Fibroblast of lung (primary cell): ENCODE results near the gene VSIG10L2. TPM values are rescaled to one million over a fixed set of nuclear protein-coding genes. Genes with fewer than 3 reads are reported as not detected.

Source experiments
- DNase-seq, 2 donors: peaks; one replicate each; pipeline versions ENCODE4 v3.0.0 to v3.0.0-alpha.2; 2010; ENCODE audit warnings: low read depth in 2 of 2
- H2AFZ ChIP-seq: 2 replicates; pipeline ENCODE4 v1.5.1; 2012; ENCODE audit warnings: low read length, control low read depth, inconsistent platforms
- H3K27ac ChIP-seq: 2 replicates; pipeline ENCODE4 v1.5.1; 2011; ENCODE audit warnings: low read length, control low read depth; ENCODE audit not compliant: insufficient read depth
- H3K27me3 ChIP-seq: 2 replicates; pipeline ENCODE4 v1.5.1; 2011; ENCODE audit warnings: mild to moderate bottlenecking, low read length; ENCODE audit not compliant: control insufficient read depth, insufficient read depth
- H3K36me3 ChIP-seq: 2 replicates; pipeline ENCODE4 v1.5.1; 2011; ENCODE audit warnings: low read length; ENCODE audit not compliant: control insufficient read depth, insufficient read depth
- H3K4me1 ChIP-seq: 2 replicates; pipeline ENCODE4 v1.5.1; 2011; ENCODE audit warnings: low read length; ENCODE audit not compliant: control insufficient read depth, insufficient read depth; ENCODE audit errors: extremely low read depth
- H3K4me2 ChIP-seq: 2 replicates; pipeline ENCODE4 v1.5.1; 2011; ENCODE audit warnings: low read length, control low read depth; ENCODE audit not compliant: insufficient read depth; ENCODE audit errors: extremely low read depth
- H3K4me3 ChIP-seq, 4 experiments: fragments of 200-600 bp in 1 of 4; sonication (generic) in 1 of 4; replicated peaks in 1 of 4; 2 replicates each; pipeline ENCODE4 v1.5.1; 2011 to 2016; ENCODE audit warnings: low read length in 4 of 4, low read depth in 3 of 4, mild to moderate bottlenecking in 3 of 4, control low read depth in 2 of 4, inconsistent platforms in 1 of 4, mixed read lengths in 1 of 4; ENCODE audit not compliant: insufficient read depth in 1 of 4; ENCODE audit errors: control extremely low read depth in 1 of 4
- H3K79me2 ChIP-seq: 2 replicates; pipeline ENCODE4 v1.5.1; 2012; ENCODE audit warnings: mild to moderate bottlenecking, low read length, inconsistent platforms; ENCODE audit not compliant: control insufficient read depth, insufficient read depth
- H3K9ac ChIP-seq: 2 replicates; pipeline ENCODE4 v1.5.1; 2011; ENCODE audit warnings: mild to moderate bottlenecking, low read length, control low read depth; ENCODE audit not compliant: insufficient read depth
- H3K9me3 ChIP-seq: 2 replicates; pipeline ENCODE4 v1.5.1; 2012; ENCODE audit warnings: low read depth, low read length; ENCODE audit not compliant: control insufficient read depth, insufficient read depth
- H4K20me1 ChIP-seq: 2 replicates; pipeline ENCODE4 v1.5.1; 2011; ENCODE audit warnings: low read length; ENCODE audit not compliant: control insufficient read depth, insufficient read depth; ENCODE audit errors: extremely low read depth
- EZH2 ChIP-seq: IDR thresholded peaks from 2 replicates; pipeline ENCODE4 v1.5.1; 2012; ENCODE audit warnings: low read length, control low read depth, mild to moderate bottlenecking; ENCODE audit errors: missing control alignments
- polyA plus RNA-seq, 2 donors: library from polyadenylated mRNA; depleted of rRNA in 1 of 2; stranded (reverse) in 1 of 2; unstranded in 1 of 2; fragments of >200 nt; gene quantifications; 2 replicates each; pipeline ENCODE4 v1.2.1, GENCODE V29; 2011 to 2012; ENCODE audit warnings: missing spikeins in 1 of 2
- total RNA-seq: library from RNA; depleted of rRNA; stranded (reverse); fragments of >200 nt; gene quantifications from 2 replicates; pipeline ENCODE4 v1.2.1, GENCODE V29; 2014
- TF ChIP-seq, protein P1 (sequence below), 2 donors: IDR thresholded peaks in 1 of 2; conservative IDR thresholded peaks in 1 of 2; 1 replicate in 1 of 2; 2 replicates in 1 of 2; pipeline ENCODE4 v1.5.1; 2011 to 2012; ENCODE audit warnings: low read length in 2 of 2, control low read depth in 1 of 2, inconsistent platforms in 1 of 2, low read depth in 1 of 2, mild to moderate bottlenecking in 1 of 2

Gene VSIG10L2
- total and polyA plus RNA-seq, 2 donors (not counting 1 experiment from before 2014, with no cell fraction given) = not detected

DNA sequence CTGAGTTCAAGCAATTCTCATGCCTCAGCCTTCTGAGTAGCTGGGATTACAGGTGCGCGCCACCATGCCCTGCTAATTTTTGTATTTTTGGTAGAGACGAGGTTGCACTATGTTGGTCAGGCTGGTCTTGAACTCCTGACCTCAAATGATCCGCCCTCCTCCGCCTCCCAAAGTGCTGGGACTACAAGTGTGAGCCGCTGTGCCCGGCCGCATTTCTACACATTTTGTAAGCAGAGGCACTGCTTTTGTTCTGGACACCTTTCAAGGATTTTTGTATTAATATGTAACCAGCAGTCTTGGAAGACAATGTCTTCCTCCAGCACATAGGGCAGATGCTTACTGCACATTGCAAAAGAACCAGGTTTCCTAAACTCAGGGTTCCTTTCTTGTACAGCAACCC, 11.4 kb upstream of the VSIG10L2 start:
- no peak overlapping the region for H3K4me2 ChIP-seq
- no peaks in the 10 kb centered on the region for H3K4me1 ChIP-seq
- H3K4me3 ChIP-seq = no peak overlapping the region
- TF ChIP-seq EZH2 = no peak
- TF ChIP-seq, protein P1, sequence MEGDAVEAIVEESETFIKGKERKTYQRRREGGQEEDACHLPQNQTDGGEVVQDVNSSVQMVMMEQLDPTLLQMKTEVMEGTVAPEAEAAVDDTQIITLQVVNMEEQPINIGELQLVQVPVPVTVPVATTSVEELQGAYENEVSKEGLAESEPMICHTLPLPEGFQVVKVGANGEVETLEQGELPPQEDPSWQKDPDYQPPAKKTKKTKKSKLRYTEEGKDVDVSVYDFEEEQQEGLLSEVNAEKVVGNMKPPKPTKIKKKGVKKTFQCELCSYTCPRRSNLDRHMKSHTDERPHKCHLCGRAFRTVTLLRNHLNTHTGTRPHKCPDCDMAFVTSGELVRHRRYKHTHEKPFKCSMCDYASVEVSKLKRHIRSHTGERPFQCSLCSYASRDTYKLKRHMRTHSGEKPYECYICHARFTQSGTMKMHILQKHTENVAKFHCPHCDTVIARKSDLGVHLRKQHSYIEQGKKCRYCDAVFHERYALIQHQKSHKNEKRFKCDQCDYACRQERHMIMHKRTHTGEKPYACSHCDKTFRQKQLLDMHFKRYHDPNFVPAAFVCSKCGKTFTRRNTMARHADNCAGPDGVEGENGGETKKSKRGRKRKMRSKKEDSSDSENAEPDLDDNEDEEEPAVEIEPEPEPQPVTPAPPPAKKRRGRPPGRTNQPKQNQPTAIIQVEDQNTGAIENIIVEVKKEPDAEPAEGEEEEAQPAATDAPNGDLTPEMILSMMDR (conservative IDR thresholded peaks at IDR 0.05 in 1 of 2, IDR thresholded peaks at IDR 0.05 in 1 of 2; ENCODE audit: low read depth in 1 of 2, low read length in 2 of 2) = no peak
- no peak overlapping the region for H2AFZ ChIP-seq
- peaks cover 8% of the 10 kb centered on the region for H3K27me3 ChIP-seq
- H3K79me2 ChIP-seq = no peaks in the 10 kb centered on the region
- H4K20me1 ChIP-seq = no peaks in the 10 kb centered on the region
- no peaks in the 10 kb centered on the region for H3K9me3 ChIP-seq
- H3K9ac ChIP-seq = no peak overlapping the region
- no peaks in the 10 kb centered on the region for H3K36me3 ChIP-seq
- H3K27ac ChIP-seq = no peak overlapping the region
- no peak for DNase-seq

DNA sequence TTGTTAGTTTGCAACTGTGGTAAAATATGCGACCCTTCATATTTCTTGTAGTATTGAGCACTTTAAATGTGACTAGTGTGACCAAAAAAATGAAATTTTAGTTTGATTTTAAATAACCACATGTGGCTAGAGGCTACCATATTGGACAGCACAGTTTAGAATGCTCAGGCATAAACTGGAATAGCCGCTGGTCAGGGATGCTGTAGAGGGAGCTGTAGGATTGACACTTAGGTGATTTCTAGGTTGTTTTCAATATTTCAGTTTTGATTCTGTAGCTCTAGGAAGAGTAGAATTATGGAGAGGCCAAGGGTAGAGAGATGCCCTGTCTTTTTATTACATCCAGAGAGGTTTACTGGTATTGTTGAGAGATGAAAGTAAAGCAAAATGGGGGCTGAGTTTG, 10.8 kb upstream of the VSIG10L2 start:
- H3K27ac ChIP-seq = no peak overlapping the region
- H2AFZ ChIP-seq = no peak overlapping the region
- H3K27me3 ChIP-seq = peaks cover 5% of the 10 kb centered on the region
- H4K20me1 ChIP-seq = no peaks in the 10 kb centered on the region
- no peaks in the 10 kb centered on the region for H3K79me2 ChIP-seq
- H3K9ac ChIP-seq = no peak overlapping the region
- H3K9me3 ChIP-seq = no peaks in the 10 kb centered on the region
- H3K36me3 ChIP-seq = no peaks in the 10 kb centered on the region
- H3K4me2 ChIP-seq = no peak overlapping the region
- TF ChIP-seq EZH2 = no peak
- TF ChIP-seq, protein P1 (conservative IDR thresholded peaks at IDR 0.05 in 1 of 2, IDR thresholded peaks at IDR 0.05 in 1 of 2; ENCODE audit: low read depth in 1 of 2, low read length in 2 of 2) = no peak
- H3K4me3 ChIP-seq = no peak overlapping the region
- DNase-seq = peak in 1 of 2 donors; percentile 9
- H3K4me1 ChIP-seq = no peaks in the 10 kb centered on the region

DNA sequence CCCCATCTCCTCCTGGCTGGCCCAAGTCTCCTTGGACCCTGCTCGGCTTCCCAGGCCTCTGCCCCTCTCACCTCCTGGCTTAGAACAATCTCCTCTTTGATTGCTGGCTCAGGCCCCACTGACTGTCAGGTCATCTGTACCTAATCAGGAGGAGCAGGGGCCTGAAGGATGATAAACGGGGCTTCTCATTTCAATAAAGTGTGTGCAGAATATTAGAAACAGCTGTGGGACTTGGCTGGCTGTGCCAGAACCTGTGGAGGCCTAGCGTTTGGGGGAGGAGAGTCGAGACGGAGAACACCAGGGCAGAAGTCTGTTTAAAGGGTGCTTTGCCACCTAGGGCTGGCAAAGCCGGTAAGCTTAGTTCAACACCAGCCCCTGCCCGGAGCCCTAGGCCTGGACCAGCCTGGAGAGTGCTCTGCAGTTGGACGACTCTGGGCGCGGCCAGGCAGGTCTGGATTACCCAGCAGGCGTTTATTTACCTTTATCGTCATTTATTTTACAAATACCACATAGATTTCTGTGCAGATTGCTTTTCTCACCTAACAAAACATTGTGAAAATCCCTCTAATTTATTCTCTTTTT, 10.1 kb upstream of the VSIG10L2 start:
- peaks cover 5% of the 10 kb centered on the region for H3K27me3 ChIP-seq
- H3K9me3 ChIP-seq = no peaks in the 10 kb centered on the region
- no peak overlapping the region for H3K4me3 ChIP-seq
- H3K4me1 ChIP-seq = no peaks in the 10 kb centered on the region
- no peak overlapping the region for H2AFZ ChIP-seq
- no peaks in the 10 kb centered on the region for H3K36me3 ChIP-seq
- no peaks in the 10 kb centered on the region for H3K79me2 ChIP-seq
- TF ChIP-seq, protein P1 (conservative IDR thresholded peaks at IDR 0.05 in 1 of 2, IDR thresholded peaks at IDR 0.05 in 1 of 2; ENCODE audit: low read depth in 1 of 2, low read length in 2 of 2) = no peak
- TF ChIP-seq EZH2 = no peak
- H4K20me1 ChIP-seq = no peaks in the 10 kb centered on the region
- H3K4me2 ChIP-seq = no peak overlapping the region
- no peak overlapping the region for H3K9ac ChIP-seq
- H3K27ac ChIP-seq = no peak overlapping the region
- DNase-seq = peak in 1 of 2 donors; percentile 11
